ENCODE results near the gene CCL20. TPM values are rescaled to one million over a fixed set of nuclear protein-coding genes. Genes with fewer than 3 reads are reported as not detected.
A peak's percentile ranks its signal among the peaks of the same experiment; 100 is the strongest.

Gene CCL20
- total and polyA plus RNA-seq, 2 of the 13 experiments (the other 11 are each of a cell fraction or from before 2014, with no cell fraction given), result 223 to 903 TPM

- TF ChIP-seq STAT6 (CRISPR knock-in tag; IDR thresholded peaks at IDR 0.05; ENCODE audit: borderline replicate concordance) (peak; percentile 93), ZNF512 (CRISPR knock-in tag; IDR thresholded peaks at IDR 0.05) (no peak), JUND (CRISPR knock-in tag; IDR thresholded peaks at IDR 0.05) (peak; percentile 79; the same call in 1 of the 2 replicates), CAMTA2 (CRISPR knock-in tag; IDR thresholded peaks at IDR 0.05; ENCODE audit: borderline replicate concordance) (no peak), CC2D1A (CRISPR knock-in tag; IDR thresholded peaks at IDR 0.05) (0 out of 2 replicates have a peak, but pooled peaks have one; percentile 88), NAIF1 (CRISPR knock-in tag; IDR thresholded peaks at IDR 0.05; ENCODE audit: borderline replicate concordance) (peak; percentile 63), THAP8 (CRISPR knock-in tag; IDR thresholded peaks at IDR 0.05; ENCODE audit: borderline replicate concordance) (no peak; the same call in 1 of the 2 replicates), BCL6 (CRISPR knock-in tag; IDR thresholded peaks at IDR 0.05) (peak; percentile 97), ZNF138 (CRISPR knock-in tag; IDR thresholded peaks at IDR 0.05; ENCODE audit: low read depth) (no peak), ZNF224 (CRISPR knock-in tag; IDR thresholded peaks at IDR 0.05) (no peak), ZNF460 (CRISPR knock-in tag; IDR thresholded peaks at IDR 0.05; ENCODE audit: borderline replicate concordance) (peak; percentile 62; the same call in 1 of the 2 replicates), HNF4A (CRISPR knock-in tag; IDR thresholded peaks at IDR 0.05) (peak; percentile 99), PTBP1 (IDR thresholded peaks at IDR 0.05; ENCODE audit: low read depth, low read length, poor library complexity, severe bottlenecking) (no peak), ATM (IDR thresholded peaks at IDR 0.05; ENCODE audit: borderline replicate concordance) (no peak), CCAR2 (optimal IDR thresholded peaks at IDR 0.05; ENCODE audit: low read depth, low read length) (peak; percentile 79), MTF2 (CRISPR knock-in tag; IDR thresholded peaks at IDR 0.05; ENCODE audit: borderline replicate concordance) (no peak), TCF12 (IDR thresholded peaks at IDR 0.05) (no peak), TCF12 (CRISPR knock-in tag; IDR thresholded peaks at IDR 0.05) (peak; percentile 99), SAFB2 (CRISPR knock-in tag; IDR thresholded peaks at IDR 0.05; ENCODE audit: borderline replicate concordance, low read depth) (no peak; the same call in 1 of the 2 replicates), HMG20A (CRISPR knock-in tag; IDR thresholded peaks at IDR 0.05; ENCODE audit: borderline replicate concordance) (peak; percentile 98)
- TF ChIP-seq, protein P1, sequence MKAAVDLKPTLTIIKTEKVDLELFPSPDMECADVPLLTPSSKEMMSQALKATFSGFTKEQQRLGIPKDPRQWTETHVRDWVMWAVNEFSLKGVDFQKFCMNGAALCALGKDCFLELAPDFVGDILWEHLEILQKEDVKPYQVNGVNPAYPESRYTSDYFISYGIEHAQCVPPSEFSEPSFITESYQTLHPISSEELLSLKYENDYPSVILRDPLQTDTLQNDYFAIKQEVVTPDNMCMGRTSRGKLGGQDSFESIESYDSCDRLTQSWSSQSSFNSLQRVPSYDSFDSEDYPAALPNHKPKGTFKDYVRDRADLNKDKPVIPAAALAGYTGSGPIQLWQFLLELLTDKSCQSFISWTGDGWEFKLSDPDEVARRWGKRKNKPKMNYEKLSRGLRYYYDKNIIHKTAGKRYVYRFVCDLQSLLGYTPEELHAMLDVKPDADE (CRISPR knock-in tag; IDR thresholded peaks at IDR 0.05), result no peak
- TF ChIP-seq, protein P2, sequence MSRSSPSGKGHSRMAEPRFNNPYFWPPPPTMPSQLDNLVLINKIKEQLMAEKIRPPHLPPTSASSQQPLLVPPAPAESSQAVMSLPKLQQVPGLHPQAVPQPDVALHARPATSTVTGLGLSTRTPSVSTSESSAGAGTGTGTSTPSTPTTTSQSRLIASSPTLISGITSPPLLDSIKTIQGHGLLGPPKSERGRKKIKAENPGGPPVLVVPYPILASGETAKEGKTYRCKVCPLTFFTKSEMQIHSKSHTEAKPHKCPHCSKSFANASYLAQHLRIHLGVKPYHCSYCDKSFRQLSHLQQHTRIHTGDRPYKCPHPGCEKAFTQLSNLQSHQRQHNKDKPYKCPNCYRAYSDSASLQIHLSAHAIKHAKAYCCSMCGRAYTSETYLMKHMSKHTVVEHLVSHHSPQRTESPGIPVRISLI (CRISPR knock-in tag; IDR thresholded peaks at IDR 0.05; ENCODE audit: borderline replicate concordance), result peak; percentile 98
Observed at GRCh38 chr2:227818675-227819397, 5.2 kb downstream of the CCL20 start (continued).
